ENCODE data around the gene RPRD1A.

DNA sequence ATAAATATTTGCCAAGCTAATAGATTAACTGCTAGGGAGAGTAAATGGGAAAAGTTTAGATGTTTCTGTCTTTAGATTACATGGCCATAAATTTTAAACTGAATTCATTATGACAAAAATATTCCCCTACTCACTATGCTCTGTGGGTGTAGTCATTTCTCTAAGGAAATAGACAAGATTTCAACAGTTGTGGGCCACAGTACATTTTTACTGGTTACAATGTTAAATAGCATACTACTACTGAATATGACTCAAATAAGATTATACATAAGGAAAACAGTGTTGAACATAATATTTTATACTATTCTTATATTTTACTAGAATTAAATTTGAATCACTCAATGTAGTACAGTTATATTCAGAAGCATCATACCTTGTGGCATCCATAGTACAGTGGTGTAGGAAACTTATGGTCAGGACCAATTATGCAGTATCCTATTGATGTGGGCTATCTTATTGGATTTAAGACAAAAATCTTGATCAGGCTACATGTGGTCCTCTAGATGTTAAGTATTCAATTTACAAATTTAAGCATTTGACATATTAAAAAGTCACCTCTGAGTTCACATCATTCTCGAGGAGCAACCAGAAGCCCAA lies 33.0 kb downstream of the RPRD1A start:
- TF ChIP-seq, protein P1, sequence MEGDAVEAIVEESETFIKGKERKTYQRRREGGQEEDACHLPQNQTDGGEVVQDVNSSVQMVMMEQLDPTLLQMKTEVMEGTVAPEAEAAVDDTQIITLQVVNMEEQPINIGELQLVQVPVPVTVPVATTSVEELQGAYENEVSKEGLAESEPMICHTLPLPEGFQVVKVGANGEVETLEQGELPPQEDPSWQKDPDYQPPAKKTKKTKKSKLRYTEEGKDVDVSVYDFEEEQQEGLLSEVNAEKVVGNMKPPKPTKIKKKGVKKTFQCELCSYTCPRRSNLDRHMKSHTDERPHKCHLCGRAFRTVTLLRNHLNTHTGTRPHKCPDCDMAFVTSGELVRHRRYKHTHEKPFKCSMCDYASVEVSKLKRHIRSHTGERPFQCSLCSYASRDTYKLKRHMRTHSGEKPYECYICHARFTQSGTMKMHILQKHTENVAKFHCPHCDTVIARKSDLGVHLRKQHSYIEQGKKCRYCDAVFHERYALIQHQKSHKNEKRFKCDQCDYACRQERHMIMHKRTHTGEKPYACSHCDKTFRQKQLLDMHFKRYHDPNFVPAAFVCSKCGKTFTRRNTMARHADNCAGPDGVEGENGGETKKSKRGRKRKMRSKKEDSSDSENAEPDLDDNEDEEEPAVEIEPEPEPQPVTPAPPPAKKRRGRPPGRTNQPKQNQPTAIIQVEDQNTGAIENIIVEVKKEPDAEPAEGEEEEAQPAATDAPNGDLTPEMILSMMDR (conservative IDR thresholded peaks at IDR 0.05; ENCODE audit: low read depth, low read length): no peak
- no peak for TF ChIP-seq EZH2 (IDR thresholded peaks at IDR 0.05; ENCODE audit: borderline replicate concordance, low read depth, low read length, poor library complexity, severe bottlenecking)

All from A673 (cell line).